ENCODE data around the gene LLGL2. TPM values are rescaled to one million over a fixed set of nuclear protein-coding genes. Genes with fewer than 3 reads are reported as not detected.
"Not testable (repeated sequence)": the region's sequence is repeated elsewhere in the genome, so short reads cannot be mapped to it uniquely, and the experiment has no call there.

LLGL2 gene
- total RNA-seq, 2 donors from 2014 or later: 6.4 to 6.8 TPM

DNA sequence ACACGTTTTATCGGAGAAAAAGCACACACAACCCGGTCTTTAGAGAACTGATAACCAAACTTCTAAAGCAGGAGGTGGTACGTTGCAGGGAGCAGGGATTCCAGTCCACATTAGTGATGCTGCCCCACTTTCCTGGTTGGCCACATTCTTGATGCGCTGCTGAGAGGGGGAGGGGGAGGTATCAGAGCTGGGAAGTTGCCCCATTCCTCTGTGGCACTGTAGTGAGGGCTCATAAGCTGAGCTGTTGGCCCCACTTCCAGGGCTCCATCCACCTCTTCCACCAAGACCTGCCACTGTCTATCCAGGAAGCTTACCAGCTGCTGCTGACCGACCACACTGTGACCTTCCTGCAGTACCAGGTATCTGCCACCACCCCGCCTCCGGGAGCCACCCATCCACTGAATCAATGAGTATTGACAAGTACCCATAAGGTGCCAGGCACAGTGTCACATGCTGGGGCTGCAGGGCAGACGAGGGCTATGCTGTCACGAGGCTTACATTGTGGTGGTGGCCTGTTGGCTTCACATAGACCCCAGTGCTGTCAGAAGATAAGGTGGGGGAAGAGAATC is 8.1 kb upstream of the LLGL2 start:
- DNase-seq (ENCODE audit: low spot score): no peak
- intact Hi-C loops (cut with DNase I): loop anchor here in 1 of 2 donors (5.0 kb wide), 1 partner anchor 70 kb away; the partner anchor contains the start of gene MYO15B

DNA sequence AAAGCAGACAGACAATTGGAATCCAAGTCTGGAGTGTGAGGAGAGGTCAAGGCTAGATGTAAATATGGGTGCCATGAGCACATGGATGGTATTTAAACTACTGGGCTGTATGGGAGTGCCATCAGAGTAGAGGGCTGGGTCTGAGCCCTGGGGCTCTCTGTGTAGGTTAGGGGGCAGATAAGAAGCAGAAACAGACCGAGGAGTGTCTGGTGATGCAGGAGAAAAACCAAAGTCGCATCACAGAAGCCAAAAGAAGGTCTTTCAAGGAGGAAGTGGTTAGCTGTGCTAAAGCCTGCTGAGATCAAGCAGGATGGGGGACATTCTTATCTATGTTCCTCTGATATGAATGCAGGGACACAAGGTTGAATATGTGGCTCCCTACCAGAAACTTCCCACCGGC is 7.3 kb upstream of the LLGL2 start:
- intact Hi-C loops (cut with DNase I): loop anchor here in 1 of 2 donors (5.0 kb wide), 1 partner anchor 69 kb away; the partner anchor contains the start of gene MYO15B

GRCh38 chr17:75518983-75519537 is 6.4 kb upstream of the LLGL2 start:
- intact Hi-C loops (cut with DNase I): loop anchor here in 1 of 2 donors (5.0 kb wide), 1 partner anchor 68 kb away; the partner anchor contains the start of gene MYO15B
- DNase-seq (ENCODE audit: low spot score): no peak

More for the DNA sequence above, 7.3 kb upstream of the LLGL2 start:
- no peak for DNase-seq (ENCODE audit: low spot score)

DNA sequence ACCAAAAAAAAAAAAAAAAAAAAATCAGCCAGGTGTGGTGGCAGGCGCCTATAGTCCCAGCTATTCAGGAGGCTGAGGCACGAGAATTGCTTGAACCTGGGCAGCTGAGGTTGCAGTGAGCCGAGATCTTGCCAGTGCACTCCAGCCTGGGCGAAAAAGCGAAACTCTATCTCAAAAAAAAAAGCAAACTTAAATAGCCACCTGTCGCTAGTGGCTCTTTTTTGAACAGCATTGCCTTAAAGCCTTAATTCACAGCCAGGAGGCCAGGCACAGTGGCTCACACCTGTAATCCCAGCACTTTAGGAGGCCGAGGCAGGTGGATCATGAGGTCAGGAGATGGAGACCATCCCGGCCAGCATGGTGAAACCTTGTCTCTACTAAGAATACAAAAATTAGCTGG is 5.1 kb upstream of the LLGL2 start:
- intact Hi-C loops (cut with DNase I): loop anchor here in 1 of 2 donors (5.0 kb wide), 1 partner anchor 198 kb away; no protein-coding TSS in a partner anchor

GRCh38 chr17:75521290-75521689 is 4.2 kb upstream of the LLGL2 start:
- no peak for DNase-seq (ENCODE audit: low spot score)
- intact Hi-C loops (cut with DNase I): loop anchor here in 1 of 2 donors (5.0 kb wide), 1 partner anchor 199 kb away; no protein-coding TSS in a partner anchor

More for the DNA sequence above, 5.1 kb upstream of the LLGL2 start:
- not testable (repeated sequence) for DNase-seq (ENCODE audit: low spot score)

- intact Hi-C loops (cut with DNase I): loop anchor here in 1 of 2 donors (5.0 kb wide), 1 partner anchor 200 kb away; no protein-coding TSS in a partner anchor
- no peak for DNase-seq (ENCODE audit: low spot score)
These were observed 3.4 kb upstream of the LLGL2 start for GRCh38 chr17:75521951-75522727.

GRCh38 chr17:75523647-75524046 is 1.9 kb upstream of the LLGL2 start:
- intact Hi-C loops (cut with DNase I): loop anchor here (1.0 to 5.0 kb wide), 2 partner anchors 34 to 201 kb away; no protein-coding TSS in a partner anchor
- no peak for DNase-seq (ENCODE audit: low spot score)

- intact Hi-C loops (cut with DNase I): loop anchor here in 1 of 2 donors (5.0 kb wide), 1 partner anchor 202 kb away; no protein-coding TSS in a partner anchor
These were observed 1.1 kb upstream of the LLGL2 start for GRCh38 chr17:75524269-75524969.

GRCh38 chr17:75525806-75526554 is 483 bp downstream of the LLGL2 start:
- DNase-seq (ENCODE audit: low spot score): no peak
- intact Hi-C loops (cut with DNase I): no loop called here

More at GRCh38 chr17:75524269-75524969, 1.1 kb upstream of the LLGL2 start:
- no peak for DNase-seq (ENCODE audit: low spot score)

- no peak for DNase-seq (ENCODE audit: low spot score)
- intact Hi-C loops (cut with DNase I): no loop called here
These were observed 1.2 kb downstream of the LLGL2 start for GRCh38 chr17:75526555-75527270.

GRCh38 chr17:75530837-75531720 is 5.6 kb downstream of the LLGL2 start:
- DNase-seq (ENCODE audit: low spot score): no peak
- intact Hi-C loops (cut with DNase I): no loop called here

DNA sequence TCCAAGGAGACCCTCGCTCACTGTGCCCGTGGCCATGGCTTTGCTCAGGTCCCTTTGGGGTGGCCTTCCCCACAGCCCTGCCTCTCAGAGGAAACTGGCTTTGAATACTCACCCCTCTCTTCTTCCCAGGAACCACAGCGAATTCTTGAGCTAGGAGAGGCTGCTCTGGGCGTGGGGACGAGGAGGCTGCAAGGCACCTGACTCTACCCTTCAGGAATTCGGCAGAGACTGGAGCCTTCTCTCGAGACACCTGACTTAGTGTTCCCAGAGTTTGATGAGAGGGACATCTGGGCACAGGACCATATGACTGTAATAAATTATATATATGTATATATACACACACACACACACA is 6.2 kb downstream of the LLGL2 start:
- DNase-seq (ENCODE audit: low spot score): no peak
- intact Hi-C loops (cut with DNase I): loop anchor here in 1 of 2 donors (2.0 kb wide), 1 partner anchor 79 kb away; no protein-coding TSS in a partner anchor

DNA sequence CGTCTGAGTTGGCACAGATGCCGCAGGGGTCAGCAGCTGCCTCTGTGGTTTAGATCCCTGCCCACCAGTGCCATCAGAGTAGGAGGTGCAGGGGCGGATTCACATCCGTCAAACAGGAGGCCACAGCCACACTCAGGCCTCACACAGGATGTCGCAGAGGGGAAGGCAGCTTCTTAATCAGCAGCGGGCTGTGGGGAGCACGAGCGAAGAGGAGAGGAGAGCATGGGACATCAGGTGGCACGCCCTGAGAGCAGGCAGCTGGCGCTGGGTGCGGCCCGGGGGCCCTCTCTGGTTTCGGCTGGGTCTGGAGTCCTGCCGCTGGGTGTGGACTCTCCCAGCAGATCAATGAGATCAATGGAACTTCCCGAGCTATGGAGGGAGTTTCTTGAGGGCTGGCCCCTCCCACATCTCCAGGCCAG is 9.6 kb downstream of the LLGL2 start:
- no peak for DNase-seq (ENCODE audit: low spot score)
- intact Hi-C loops (cut with DNase I): no loop called here

- no peak for DNase-seq (ENCODE audit: low spot score)
- intact Hi-C loops (cut with DNase I): no loop called here
These were observed 10.4 kb downstream of the LLGL2 start for GRCh38 chr17:75535871-75536270.

GRCh38 chr17:75536366-75536765 is 10.9 kb downstream of the LLGL2 start:
- DNase-seq (ENCODE audit: low spot score): no peak
- intact Hi-C loops (cut with DNase I): no loop called here

GRCh38 chr17:75539967-75540729 is 14.7 kb downstream of the LLGL2 start:
- no peak for DNase-seq (ENCODE audit: low spot score)

More at GRCh38 chr17:75539967-75540729, 14.7 kb downstream of the LLGL2 start:
- intact Hi-C loops (cut with DNase I): no loop called here

Measured in posterior vena cava (tissue), 2 donors.